Choroid plexus epithelial cell (primary cell): Measurements from ENCODE around the gene PBRM1.

ENCODE experiments used
- DNase-seq: peaks from one replicate; pipeline ENCODE4 v3.0.0-alpha.2; 2010; ENCODE audit warnings: low read depth
- H3K4me3 ChIP-seq: 2 replicates; pipeline ENCODE4 v1.5.1; 2011; ENCODE audit warnings: low read depth, mild to moderate bottlenecking, control low read depth, low read length, moderate library complexity
- TF ChIP-seq, protein P1 (sequence below): conservative IDR thresholded peaks from 2 replicates; pipeline ENCODE4 v1.5.1; 2011; ENCODE audit warnings: low read depth, mild to moderate bottlenecking, control low read depth, inconsistent platforms, low read length, moderate library complexity

Gene PBRM1

DNA sequence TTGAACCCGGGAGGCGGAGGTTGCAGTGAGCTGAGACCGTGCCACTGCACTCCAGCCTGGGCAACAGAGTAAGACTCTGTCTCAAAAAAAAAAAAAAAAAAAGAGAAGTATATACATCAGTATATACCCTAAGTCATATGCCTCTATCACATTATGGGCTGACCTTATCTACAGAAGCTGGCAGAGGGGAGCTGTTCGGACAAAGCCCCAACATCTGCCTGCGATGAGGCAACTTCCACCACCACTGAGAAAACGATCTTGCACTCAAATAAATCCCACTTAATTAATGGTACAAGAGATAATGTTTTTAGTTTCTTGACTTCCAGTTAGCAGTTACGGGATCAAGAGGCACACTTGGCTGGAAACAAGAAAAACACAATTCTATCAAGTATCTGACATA is 17.6 kb upstream of the PBRM1 start:
- TF ChIP-seq, protein P1, sequence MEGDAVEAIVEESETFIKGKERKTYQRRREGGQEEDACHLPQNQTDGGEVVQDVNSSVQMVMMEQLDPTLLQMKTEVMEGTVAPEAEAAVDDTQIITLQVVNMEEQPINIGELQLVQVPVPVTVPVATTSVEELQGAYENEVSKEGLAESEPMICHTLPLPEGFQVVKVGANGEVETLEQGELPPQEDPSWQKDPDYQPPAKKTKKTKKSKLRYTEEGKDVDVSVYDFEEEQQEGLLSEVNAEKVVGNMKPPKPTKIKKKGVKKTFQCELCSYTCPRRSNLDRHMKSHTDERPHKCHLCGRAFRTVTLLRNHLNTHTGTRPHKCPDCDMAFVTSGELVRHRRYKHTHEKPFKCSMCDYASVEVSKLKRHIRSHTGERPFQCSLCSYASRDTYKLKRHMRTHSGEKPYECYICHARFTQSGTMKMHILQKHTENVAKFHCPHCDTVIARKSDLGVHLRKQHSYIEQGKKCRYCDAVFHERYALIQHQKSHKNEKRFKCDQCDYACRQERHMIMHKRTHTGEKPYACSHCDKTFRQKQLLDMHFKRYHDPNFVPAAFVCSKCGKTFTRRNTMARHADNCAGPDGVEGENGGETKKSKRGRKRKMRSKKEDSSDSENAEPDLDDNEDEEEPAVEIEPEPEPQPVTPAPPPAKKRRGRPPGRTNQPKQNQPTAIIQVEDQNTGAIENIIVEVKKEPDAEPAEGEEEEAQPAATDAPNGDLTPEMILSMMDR: no peak
- no peak for DNase-seq
- H3K4me3 ChIP-seq: no peak overlapping the region

DNA sequence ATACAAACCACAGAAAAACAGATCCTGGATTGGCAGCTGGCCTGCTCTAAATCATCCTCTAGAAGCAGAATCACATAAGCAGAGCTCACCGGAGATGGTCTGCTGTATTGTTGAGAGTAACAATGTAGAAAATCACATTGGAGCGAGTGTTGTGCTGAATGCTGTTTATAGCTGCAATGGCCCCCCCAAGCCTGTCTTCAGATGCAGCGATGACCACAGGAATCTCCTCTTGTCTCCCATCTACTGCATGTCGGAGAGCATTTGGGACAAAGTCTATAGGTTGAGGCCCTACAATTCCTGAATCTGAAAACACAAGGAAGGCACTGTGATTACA is 11.9 kb upstream of the PBRM1 start:
- no peak overlapping the region for H3K4me3 ChIP-seq
- DNase-seq: no peak
- TF ChIP-seq, protein P1: no peak

DNA sequence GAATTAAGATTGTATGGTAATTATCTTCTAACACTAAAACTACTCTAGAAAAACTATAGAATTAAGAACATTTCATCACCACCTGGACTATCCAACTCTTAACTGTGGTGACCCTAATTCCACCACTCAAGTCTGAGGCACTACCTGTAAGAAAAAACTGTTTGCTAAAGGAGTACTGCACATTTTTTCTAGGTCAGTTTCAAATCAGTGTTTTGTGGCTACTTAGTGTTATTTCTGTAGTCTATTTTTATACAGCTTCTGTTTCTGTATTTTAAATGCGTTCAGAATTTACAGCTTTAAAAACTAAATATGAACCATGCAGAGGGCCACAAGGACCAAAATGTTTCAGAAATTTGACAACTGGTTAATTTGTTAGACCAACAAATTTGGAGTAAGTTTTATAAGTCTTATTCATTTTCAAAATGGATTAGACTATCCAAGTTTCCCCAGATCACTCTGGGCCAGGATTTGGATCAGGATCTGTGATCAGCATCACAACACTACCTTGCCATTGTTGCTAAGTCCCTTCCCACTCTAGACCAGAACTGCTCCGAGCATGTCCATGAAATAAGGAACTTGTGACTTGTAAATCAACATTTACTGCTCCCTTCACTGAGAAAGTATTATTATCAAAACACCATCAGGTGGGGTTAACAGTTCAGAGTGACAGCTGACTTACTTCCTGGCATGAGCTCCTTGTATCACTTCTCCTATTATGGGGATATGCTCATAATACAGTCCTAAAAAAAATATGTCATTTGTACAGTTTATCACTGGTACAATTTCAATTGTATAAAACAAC is 11.3 kb upstream of the PBRM1 start:
- TF ChIP-seq, protein P1: no peak
- DNase-seq: no peak
- no peak overlapping the region for H3K4me3 ChIP-seq

DNA sequence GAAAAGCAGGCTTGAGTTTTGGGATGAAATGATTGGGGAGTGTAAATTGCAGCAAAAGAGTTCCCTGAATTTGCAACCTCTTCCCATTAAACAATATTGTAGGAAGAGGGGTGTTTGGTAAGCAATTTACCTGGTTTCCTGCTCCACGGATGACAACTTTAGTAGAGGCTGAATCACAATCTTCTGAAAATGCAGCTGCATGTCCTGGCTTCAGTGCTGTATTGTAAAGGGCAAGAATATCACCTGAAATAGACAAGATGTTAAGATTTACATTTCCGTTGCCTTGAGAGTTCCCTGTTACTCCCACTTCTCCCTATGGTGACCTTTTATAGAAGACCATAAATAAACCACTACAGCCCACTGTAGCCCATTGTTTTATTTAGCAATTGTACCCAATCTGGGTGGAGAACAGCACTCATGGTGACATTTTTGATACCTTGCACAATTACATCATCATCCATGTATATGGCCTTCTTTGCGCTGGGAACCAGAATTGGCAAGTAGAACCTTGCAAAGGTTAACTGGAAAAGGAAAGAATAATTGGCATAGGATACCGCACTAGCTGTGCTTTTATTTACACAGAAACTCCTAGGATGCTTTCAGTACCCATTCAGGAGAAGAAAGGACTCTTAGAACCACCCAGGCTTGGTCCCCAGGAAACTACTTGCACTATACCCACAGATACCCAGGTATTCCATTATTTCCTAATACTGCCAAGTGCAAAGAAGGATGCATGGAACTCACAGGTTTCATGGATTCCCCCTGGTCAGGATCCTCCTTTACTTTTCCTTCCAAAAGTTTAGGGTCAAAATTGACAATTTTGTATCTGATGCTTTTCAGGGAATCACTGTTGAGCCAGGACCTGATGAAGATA is 10.3 kb upstream of the PBRM1 start:
- TF ChIP-seq, protein P1: no peak
- no peak for DNase-seq
- H3K4me3 ChIP-seq: no peak overlapping the region

DNA sequence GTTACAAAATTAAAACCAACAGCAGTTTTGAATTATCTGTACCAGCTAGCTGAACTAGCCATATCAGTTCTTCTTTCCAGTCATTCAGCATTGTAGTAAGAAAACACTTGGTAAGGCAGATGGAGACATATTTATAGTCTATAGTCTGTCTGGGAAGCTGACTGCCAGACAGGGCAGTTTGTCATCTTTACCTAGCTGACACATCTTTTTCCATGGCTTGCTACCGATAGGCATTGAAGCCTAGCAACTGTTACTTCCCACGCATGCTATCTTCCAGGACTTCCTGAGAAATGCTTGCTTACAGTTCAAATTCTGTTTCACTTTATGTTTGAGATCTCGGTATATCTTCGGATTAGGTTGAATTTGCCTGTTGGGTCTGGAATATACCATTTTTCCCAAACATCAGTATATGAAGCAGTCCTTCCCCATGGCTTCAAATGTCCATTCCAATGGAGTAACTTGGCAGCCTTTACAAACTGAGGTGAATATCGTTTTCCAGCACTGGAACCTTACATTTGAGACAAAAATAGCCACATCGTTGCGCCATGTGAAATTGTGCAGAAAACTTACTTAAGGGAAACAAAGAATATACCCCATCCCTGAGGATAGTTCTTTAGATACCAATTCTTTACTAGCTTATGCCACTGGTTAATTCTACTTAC is 8.9 kb upstream of the PBRM1 start:
- TF ChIP-seq, protein P1: no peak
- no peak for DNase-seq
- H3K4me3 ChIP-seq: no peak overlapping the region

DNA sequence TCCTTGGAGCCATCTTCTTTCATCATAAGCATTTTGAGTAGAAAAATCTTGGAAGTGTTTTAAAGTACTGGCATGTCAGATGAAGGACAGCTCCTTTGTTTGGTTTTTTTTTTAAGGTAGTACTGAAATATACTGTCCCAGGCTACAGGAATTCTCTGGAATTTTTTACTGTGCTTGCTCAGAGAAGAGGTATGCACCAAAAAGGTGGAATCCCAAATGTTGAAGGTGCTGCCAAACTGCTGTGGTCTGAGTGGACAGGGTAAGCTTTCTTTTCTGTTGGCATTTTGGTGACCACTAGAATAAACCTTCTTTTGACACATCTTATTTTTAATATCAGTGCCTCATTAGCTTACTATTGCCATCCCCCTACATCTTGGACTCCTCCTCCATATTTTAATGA is 7.4 kb upstream of the PBRM1 start:
- no peak for DNase-seq
- TF ChIP-seq, protein P1: no peak
- no peak overlapping the region for H3K4me3 ChIP-seq
